GM12878 (cell line): ENCODE measurements around the gene PDX1. TPM values are rescaled to one million over a fixed set of nuclear protein-coding genes. Genes with fewer than 3 reads are reported as not detected.

ENCODE experiments used
- ATAC-seq: fragments of 200-7000 bp; cut with Tn5 transposase; 3 replicates; pipeline ENCODE4 v1.9.1; 2020; ENCODE audit warnings: mild to moderate bottlenecking, moderate library complexity
- BruUV-seq: library from RNA; stranded (reverse); fragments of 400-500 nt; replicated peaks from 2 replicates; lab custom pipeline; 2021; lab: Mats Ljungman, UMichigan
- CTCF ChIA-PET: fragments of 300-600 bp; sonication (Branson Sonifier 250); formaldehyde crosslinking; extraction: SDS; loops from one replicate; lab custom pipeline; 2021; ENCODE audit warnings: inconsistent platforms; lab: Yijun Ruan, JAX
- POLR2A ChIA-PET: fragments of 350-600 bp; formaldehyde crosslinking; extraction: SDS; loops from one replicate; lab custom pipeline; 2021; ENCODE audit warnings: inconsistent platforms; lab: Charles Lee
- RAD21 ChIA-PET: fragments of 300-600 bp; sonication (Branson Sonifier 250); formaldehyde crosslinking; loops from one replicate; lab custom pipeline; 2023; ENCODE audit warnings: antibody characterized with exemption; ENCODE audit not compliant: unreplicated experiment; lab: Charles Lee
- SMC1A ChIA-PET: fragments of 300-600 bp; sonication (Branson Sonifier 250); formaldehyde crosslinking; loops from one replicate; lab custom pipeline; 2023; ENCODE audit not compliant: unreplicated experiment, uncharacterized antibody; lab: Charles Lee
- DNase-seq: peaks from one replicate; pipeline ENCODE4 v3.0.0-alpha.2; 2011; ENCODE audit warnings: low read depth, low spot score
- FAIRE-seq: peaks from 3 replicates; lab custom pipeline; 2011; peaks lifted over from hg19 to GRCh38; lab: Jason Lieb, UNC
- H2AFZ ChIP-seq: 2 replicates; pipeline ENCODE4 v1.6.0; 2011; ENCODE audit warnings: low read depth, low read length, control low read depth; ENCODE audit not compliant: control insufficient read depth
- H3K27ac ChIP-seq: 2 replicates; pipeline ENCODE4 v1.5.1; 2011; ENCODE audit warnings: control low read depth; ENCODE audit not compliant: control insufficient read depth, insufficient read depth
- H3K27me3 ChIP-seq, 2 experiments: replicated peaks in 1 of 2; 2 replicates each; pipeline versions ENCODE4 v1.6.0 to v1.6.1; 2011; ENCODE audit warnings: low read length in 1 of 2; ENCODE audit not compliant: control insufficient read depth in 2 of 2, insufficient read depth in 2 of 2
- H3K36me3 ChIP-seq, 2 experiments: 2 replicates each; pipeline ENCODE4 v1.5.1; 2011; ENCODE audit warnings: low read length in 1 of 2; ENCODE audit not compliant: control insufficient read depth in 2 of 2, insufficient read depth in 2 of 2
- H3K4me1 ChIP-seq: 2 replicates; pipeline ENCODE4 v1.6.1; 2011; ENCODE audit warnings: mild to moderate bottlenecking, low read length, moderate library complexity, mixed read lengths; ENCODE audit not compliant: control insufficient read depth, insufficient read depth
- H3K4me2 ChIP-seq: 2 replicates; pipeline ENCODE4 v1.6.0; 2011; ENCODE audit warnings: control low read depth; ENCODE audit not compliant: control insufficient read depth, insufficient read depth
- H3K4me3 ChIP-seq: fragments of 200-600 bp; sonication (generic); 2 replicates; pipeline ENCODE4 v1.5.1; 2016
- H3K79me2 ChIP-seq: 2 replicates; pipeline ENCODE4 v1.6.0; 2011; ENCODE audit warnings: low read length; ENCODE audit not compliant: control insufficient read depth, insufficient read depth
- H3K9ac ChIP-seq: 2 replicates; pipeline ENCODE4 v1.8.0; 2011; ENCODE audit warnings: low read length, control low read depth, mixed read lengths; ENCODE audit not compliant: control insufficient read depth, insufficient read depth
- H3K9me3 ChIP-seq: replicated peaks from 3 replicates; pipeline ENCODE4 v1.5.1; 2011; ENCODE audit warnings: mild to moderate bottlenecking, low read length; ENCODE audit not compliant: control insufficient read depth, insufficient read depth
- H4K20me1 ChIP-seq: 2 replicates; pipeline ENCODE4 v1.6.0; 2011; ENCODE audit not compliant: control insufficient read depth, insufficient read depth
- CHD2 ChIP-seq: IDR thresholded peaks from 2 replicates; pipeline ENCODE4 v1.6.1; 2011; ENCODE audit warnings: low read depth, low read length, improper control_type of control experiment, borderline replicate concordance
- GATAD2B ChIP-seq: fragments of 450-650 bp; conservative IDR thresholded peaks from 2 replicates; pipeline ENCODE4 v1.6.1; 2017; ENCODE audit warnings: low read depth, mild to moderate bottlenecking, moderate library complexity
- NFXL1 ChIP-seq: fragments of 450-650 bp; IDR thresholded peaks from 2 replicates; pipeline ENCODE4 v1.6.1; 2017; ENCODE audit warnings: antibody characterized with exemption, mild to moderate bottlenecking, borderline replicate concordance
- RELA ChIP-seq: fragments of 450-650 bp; IDR thresholded peaks from 2 replicates; pipeline ENCODE4 v1.8.0; 2014; ENCODE audit warnings: borderline replicate concordance; ENCODE audit not compliant: partially characterized antibody
- WRNIP1 ChIP-seq: IDR thresholded peaks from 2 replicates; pipeline ENCODE4 v1.6.1; 2011; ENCODE audit warnings: low read depth, low read length, improper control_type of control experiment, borderline replicate concordance
- ZNF687 ChIP-seq: fragments of 450-650 bp; IDR thresholded peaks from 2 replicates; pipeline ENCODE4 v1.6.1; 2017; ENCODE audit warnings: mild to moderate bottlenecking, moderate library complexity
- WGBS: methylation state at CpG from one replicate; pipeline ENCODE4 v1.1.6; 2016; ENCODE audit warnings: low lambda C conversion rate; ENCODE audit not compliant: insufficient replicate concordance, insufficient coverage; ENCODE audit errors: missing lambda C conversion rate; 5-methylcytosine and 5-hydroxymethylcytosine counted together
- in situ Hi-C: fragments of 300-500 bp; cut with MboI; formaldehyde crosslinking; loops from 9 replicates; pipeline ENCODE4 v1.14.3; 2018; ENCODE audit warnings: mixed read lengths
- intact Hi-C: fragments of 100-400 bp; cut with micrococcal nuclease; formaldehyde crosslinking; loops from one replicate; pipeline ENCODE4 v1.14.2; 2022; ENCODE audit not compliant: unreplicated experiment
- polyA plus RNA-seq, 11 experiments: library from polyadenylated mRNA; depleted of rRNA in 4 of 11; unstranded in 6 of 11; stranded (reverse) in 5 of 11; fragments of >200 nt; fragmentation: Nextera tagmentation in 4 of 11; fragmentation: Illumina TruSeq in 1 of 11; extraction: Ambion mirVana in 4 of 11; extraction: Trizol in 1 of 11; gene quantifications; 1 replicate in 1 of 11; 2 replicates in 10 of 11; pipeline versions ENCODE4 v1.2.1 to v1.2.3, GENCODE V29; 2011 to 2016; ENCODE audit warnings: inconsistent platforms in 2 of 11, missing spikeins in 2 of 11, low read depth in 1 of 11
- total RNA-seq, 4 experiments: library from RNA; depleted of rRNA in 3 of 4; stranded (reverse); fragments of >200 nt in 3 of 4; fragmentation: Illumina TruSeq in 1 of 4; extraction: Trizol in 1 of 4; gene quantifications; 2 replicates each; pipeline versions ENCODE4 v1.2.1 to v1.2.3, GENCODE V29; 2013 to 2021

The PDX1 gene
- total and polyA plus RNA-seq, 10 of the 15 experiments (the other 5 are each of a cell fraction or from before 2014, with no cell fraction given) = 0.02 to 0.03 TPM; not detected in 8

GRCh38 chr13:27913160-27913559, 6.6 kb upstream of the PDX1 start:
- ATAC-seq = no peak
- Histone ChIP-seq H3K27me3 (peaks cover 2% of the 10 kb centered on the region in 2 experiments; a peak in 3 of 4 replicates), H3K4me1 (no peaks in the 10 kb centered on the region), H3K27ac (no peak overlapping the region), H4K20me1 (no peaks in the 10 kb centered on the region), H3K4me3 (no peak overlapping the region), H2AFZ (no peak overlapping the region), H3K79me2 (no peaks in the 10 kb centered on the region), H3K36me3 (no peaks in the 10 kb centered on the region), H3K9ac (no peak overlapping the region), H3K4me2 (no peak overlapping the region), H3K9me3 (no peaks in the 10 kb centered on the region; the same call in 2 of the 3 replicates)
- ChIA-PET POLR2A (no interaction called here), CTCF (no interaction called here), SMC1A (interaction anchor here (1.0 kb wide), 1 partner anchor 10 kb away, joined by 3 read pairs; no protein-coding TSS in a partner anchor), RAD21 (no interaction called here)
- no peak for TF ChIP-seq GATAD2B
- TF ChIP-seq WRNIP1 = no peak
- TF ChIP-seq ZNF687 = no peak
- no peak for TF ChIP-seq CHD2
- TF ChIP-seq RELA = no peak
- TF ChIP-seq NFXL1 = no peak
- BruUV-seq = no TSS peak
- intact Hi-C loops (no loop called here), in situ Hi-C loops (no loop called here)
- WGBS = 25% methylated on average over 1 of the region's 1 CpG
- DNase-seq = no peak
- no peak for FAIRE-seq
